ENCODE measurements around the gene XRCC5.

- TF ChIP-seq CTCF (IDR thresholded peaks at IDR 0.05) = no peak
- TF ChIP-seq POLR2AphosphoS5 (IDR thresholded peaks at IDR 0.05; ENCODE audit: low read depth, low read length) = no peak
- no peak for TF ChIP-seq REST (IDR thresholded peaks at IDR 0.05; ENCODE audit: insufficient read depth in 1 of 2, low read depth in 2 of 2, low read length in 1 of 2)
- no peak for TF ChIP-seq SIN3A (IDR thresholded peaks at IDR 0.05; ENCODE audit: borderline replicate concordance, insufficient read depth, low read depth, low read length)
- TF ChIP-seq TCF7L2 (IDR thresholded peaks at IDR 0.05; ENCODE audit: low read depth, low read length) = no peak
Measured at GRCh38 chr2:216195565-216196029, 86.4 kb downstream of the XRCC5 start.
